ENCODE data around the gene ZMIZ1.

Gene ZMIZ1

GRCh38 chr10:79308969-79309665 is 240.4 kb downstream of the ZMIZ1 start:
- no peak for DNase-seq (ENCODE audit: low spot score)

DNA sequence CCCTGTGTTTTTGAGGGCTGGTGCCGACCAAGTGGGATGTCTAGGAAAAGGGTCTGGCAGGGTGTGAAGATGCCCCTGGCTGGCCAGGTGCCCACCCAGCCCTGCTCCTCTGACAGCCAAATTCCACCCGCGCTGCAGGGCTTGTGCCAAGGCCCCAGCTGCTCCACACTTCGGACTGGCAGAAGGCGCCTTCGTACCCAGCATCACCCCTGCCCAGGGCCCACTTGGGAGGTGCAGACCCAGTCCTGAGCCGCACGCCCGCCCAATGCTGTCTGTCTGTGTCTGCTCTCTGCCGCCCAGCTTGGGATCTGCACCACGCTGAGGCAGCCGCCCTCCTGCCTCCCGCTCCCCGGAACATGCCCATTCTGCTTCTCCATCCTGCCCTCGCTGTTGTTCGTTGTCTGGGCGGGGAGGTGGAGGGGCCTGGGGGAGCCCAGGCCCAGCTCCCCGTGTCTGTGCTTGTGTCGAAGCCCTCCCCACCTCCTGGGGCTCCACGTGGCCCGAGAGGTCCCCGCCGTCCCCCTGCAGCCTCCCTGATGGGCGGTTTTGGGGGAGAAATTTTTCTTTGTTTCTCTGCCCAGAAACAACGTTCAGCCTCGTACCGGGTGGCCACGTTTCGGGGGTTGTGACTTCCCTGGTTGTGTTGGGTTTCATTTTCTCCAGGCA is 241.6 kb downstream of the ZMIZ1 start:
- DNase-seq (ENCODE audit: low spot score) = no peak

DNA sequence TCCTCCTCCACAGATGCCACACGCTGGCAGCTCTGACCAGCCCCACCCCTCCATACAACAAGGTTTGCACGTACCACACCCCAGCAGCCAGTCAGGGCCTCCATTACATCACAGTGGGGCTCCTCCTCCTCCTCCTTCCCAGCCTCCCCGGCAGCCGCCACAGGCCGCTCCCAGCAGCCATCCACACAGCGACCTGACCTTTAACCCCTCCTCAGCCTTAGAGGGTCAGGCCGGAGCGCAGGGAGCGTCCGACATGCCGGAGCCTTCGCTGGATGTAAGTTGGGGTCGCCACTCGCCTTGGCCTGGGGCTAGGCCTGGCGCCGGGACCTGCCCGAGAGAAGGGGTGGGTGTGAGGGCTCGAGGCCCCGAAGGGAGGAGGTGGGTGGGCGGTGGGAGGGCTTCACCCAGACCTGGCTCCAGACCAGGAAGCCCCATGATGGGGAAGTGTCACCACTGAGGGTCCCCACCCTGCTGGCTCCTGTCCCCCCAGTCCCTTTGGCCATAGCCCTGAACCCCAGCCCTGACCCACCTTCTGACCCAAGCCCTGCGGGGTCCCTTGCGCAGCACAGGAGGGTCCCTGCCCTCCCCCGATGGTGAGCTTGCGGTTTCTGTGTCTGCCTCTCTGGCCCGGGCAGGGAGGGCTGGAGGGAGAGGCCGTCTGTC is 242.3 kb downstream of the ZMIZ1 start:
- DNase-seq (ENCODE audit: low spot score) = no peak

- DNase-seq (ENCODE audit: low spot score) = no peak
These were observed 243.0 kb downstream of the ZMIZ1 start for GRCh38 chr10:79311581-79312407.

GRCh38 chr10:79312601-79313187 is 243.9 kb downstream of the ZMIZ1 start:
- no peak for DNase-seq (ENCODE audit: low spot score)

- DNase-seq (ENCODE audit: low spot score) = no peak
These were observed 244.6 kb downstream of the ZMIZ1 start for GRCh38 chr10:79313320-79313719.

DNA sequence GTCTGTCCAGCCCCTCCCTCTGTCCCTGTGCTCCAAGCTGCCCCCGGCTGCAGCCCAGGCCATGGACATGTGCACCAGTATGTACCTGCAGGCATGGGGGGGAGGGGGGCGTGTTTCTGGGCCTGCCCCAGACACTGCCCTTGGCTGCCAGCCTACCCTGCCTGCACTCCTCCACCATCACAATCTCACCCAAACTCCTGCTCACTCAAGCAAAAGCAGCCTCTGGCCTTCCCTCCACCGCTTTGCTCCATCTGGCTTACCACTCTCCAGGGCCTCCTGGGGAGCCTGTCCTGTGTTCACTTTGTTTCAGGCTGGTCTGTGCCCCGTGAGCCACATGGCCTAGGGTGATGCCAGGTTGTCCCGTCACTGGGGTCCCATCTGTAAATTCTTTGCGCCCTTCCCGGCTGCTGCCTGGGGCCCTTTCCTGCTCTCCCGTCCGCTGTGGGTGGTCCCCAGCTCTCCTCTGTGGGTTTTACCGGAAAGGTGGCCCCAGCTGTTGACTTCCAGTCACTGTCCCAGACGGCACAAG is 245.2 kb downstream of the ZMIZ1 start:
- DNase-seq (ENCODE audit: low spot score) = no peak

- DNase-seq (ENCODE audit: low spot score) = no peak
These were observed 246.2 kb downstream of the ZMIZ1 start for GRCh38 chr10:79314761-79315601.

DNA sequence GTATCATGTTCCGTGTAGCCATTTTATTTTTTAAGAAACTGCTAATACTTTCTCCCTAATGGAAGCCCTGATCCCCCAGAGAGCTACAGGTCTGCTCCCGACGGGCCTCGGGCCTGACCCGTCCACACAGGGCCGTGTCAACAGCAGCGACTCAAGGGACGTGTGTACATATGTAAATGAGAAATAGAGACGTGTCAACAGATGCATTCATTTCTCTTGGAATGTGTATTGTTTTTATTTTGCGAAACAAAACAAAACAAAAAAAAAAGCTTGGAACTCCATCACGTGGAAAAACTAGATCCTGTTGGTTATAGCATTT is 246.8 kb downstream of the ZMIZ1 start:
- no peak for DNase-seq (ENCODE audit: low spot score)

- no peak for DNase-seq (ENCODE audit: low spot score)
These were observed 248.1 kb downstream of the ZMIZ1 start for GRCh38 chr10:79316671-79317431.

DNA sequence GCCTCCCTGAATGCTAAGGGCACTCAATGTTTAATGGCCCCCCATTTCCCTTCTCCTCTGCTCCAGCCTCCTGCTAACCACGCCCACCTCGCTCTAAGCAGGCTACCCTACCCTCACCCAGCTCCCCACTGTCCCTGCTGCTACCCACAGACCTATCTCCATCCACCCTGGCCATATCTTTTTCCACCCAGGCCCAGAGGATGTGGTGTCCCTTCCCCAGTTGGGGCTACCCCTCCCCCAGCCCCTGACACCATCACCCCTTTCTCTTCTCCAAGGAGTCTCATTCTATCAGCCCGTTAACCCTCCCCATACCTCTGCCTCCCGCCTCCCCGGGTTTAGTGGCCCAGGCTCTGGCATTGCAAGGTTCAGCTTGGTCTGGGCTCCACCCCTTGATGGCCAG is 249.6 kb downstream of the ZMIZ1 start:
- no peak for DNase-seq (ENCODE audit: low spot score)

GRCh38 chr10:79319115-79319771 is 250.5 kb downstream of the ZMIZ1 start:
- DNase-seq (ENCODE audit: low spot score) = no peak

DNA sequence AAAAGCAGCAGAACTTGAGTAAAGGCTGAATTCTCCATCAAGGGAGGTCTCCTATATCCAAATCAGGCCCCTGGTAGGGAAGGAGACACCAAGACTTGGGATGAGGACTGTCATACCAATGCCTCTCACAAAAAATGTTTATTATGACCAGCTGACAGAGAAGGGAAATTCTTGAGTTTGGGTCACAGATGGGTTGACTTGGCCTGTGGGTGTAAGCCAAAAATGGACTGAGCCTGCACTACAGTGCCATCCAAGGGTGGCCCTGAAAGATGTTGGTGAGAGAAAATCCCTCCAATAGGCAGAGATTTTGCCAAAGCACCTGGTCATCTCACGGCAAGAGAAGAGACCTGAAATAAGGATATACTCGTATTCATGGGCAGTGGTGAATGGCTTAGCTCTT is 251.6 kb downstream of the ZMIZ1 start:
- DNase-seq (ENCODE audit: low spot score) = no peak

DNA sequence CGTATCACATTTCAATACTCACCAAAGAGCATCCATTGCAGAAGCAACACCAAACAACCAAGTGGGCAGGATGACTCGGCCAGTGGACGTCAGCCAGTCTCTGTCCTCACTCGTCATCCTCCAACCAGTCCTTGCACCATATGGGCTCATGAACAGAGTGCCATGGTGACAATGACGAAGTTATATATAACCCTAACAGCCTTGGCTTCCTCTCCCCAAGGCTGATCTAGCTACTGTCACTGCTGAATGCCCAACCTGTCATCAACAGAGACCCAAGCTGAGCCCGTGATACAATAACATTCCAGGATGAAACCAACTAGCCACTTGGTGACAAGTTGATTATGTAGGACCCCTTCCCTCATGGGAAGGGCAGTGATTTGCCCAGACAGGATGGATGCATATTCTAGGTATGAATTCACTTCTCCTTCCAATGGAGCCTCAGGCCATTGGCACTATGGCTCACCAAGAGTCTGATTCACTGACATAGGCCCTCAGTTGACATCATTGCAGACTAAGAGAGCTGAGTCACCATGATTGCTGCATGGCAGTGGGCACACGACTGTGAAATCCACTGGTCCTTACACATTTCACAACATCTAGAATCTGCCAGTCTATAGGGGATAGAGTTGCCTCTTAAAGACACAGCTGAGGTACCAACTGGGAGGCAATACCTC is 252.2 kb downstream of the ZMIZ1 start:
- no peak for DNase-seq (ENCODE audit: low spot score)

- no peak for DNase-seq (ENCODE audit: low spot score)
These were observed 252.7 kb downstream of the ZMIZ1 start for GRCh38 chr10:79321494-79321882.

- DNase-seq (ENCODE audit: low spot score) = no peak
These were observed 253.2 kb downstream of the ZMIZ1 start for GRCh38 chr10:79321951-79322350.

- DNase-seq (ENCODE audit: low spot score) = no peak
These were observed 254.1 kb downstream of the ZMIZ1 start for GRCh38 chr10:79322616-79323543.

DNA sequence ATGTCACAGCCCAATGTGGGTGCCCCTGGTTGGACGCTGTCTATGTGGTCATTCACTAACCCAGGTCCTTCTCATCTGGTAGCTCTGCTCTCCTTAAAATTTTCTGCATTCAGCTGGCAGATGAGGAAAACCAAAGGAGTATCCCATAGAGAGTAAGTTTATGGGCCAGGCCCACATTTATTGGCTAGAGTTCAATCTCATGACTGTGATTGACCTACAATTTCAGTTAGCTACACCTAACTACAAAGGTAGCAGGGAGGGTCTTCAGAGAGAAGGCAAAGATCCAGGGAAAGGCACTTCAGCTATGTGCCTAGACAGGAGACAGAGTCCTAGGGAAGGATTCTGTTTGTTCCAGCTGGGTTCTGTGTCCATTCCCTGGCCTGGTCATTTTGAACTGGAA is 254.8 kb downstream of the ZMIZ1 start:
- no peak for DNase-seq (ENCODE audit: low spot score)

All from left forelimb (tissue), 1 donor.